Measurements from ENCODE around the gene OMP.
"Not testable (repeated sequence)": the region's sequence is repeated elsewhere in the genome, so short reads cannot be mapped to it uniquely, and the experiment has no call there.

OMP gene, protein sequence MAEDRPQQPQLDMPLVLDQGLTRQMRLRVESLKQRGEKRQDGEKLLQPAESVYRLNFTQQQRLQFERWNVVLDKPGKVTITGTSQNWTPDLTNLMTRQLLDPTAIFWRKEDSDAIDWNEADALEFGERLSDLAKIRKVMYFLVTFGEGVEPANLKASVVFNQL

DNA sequence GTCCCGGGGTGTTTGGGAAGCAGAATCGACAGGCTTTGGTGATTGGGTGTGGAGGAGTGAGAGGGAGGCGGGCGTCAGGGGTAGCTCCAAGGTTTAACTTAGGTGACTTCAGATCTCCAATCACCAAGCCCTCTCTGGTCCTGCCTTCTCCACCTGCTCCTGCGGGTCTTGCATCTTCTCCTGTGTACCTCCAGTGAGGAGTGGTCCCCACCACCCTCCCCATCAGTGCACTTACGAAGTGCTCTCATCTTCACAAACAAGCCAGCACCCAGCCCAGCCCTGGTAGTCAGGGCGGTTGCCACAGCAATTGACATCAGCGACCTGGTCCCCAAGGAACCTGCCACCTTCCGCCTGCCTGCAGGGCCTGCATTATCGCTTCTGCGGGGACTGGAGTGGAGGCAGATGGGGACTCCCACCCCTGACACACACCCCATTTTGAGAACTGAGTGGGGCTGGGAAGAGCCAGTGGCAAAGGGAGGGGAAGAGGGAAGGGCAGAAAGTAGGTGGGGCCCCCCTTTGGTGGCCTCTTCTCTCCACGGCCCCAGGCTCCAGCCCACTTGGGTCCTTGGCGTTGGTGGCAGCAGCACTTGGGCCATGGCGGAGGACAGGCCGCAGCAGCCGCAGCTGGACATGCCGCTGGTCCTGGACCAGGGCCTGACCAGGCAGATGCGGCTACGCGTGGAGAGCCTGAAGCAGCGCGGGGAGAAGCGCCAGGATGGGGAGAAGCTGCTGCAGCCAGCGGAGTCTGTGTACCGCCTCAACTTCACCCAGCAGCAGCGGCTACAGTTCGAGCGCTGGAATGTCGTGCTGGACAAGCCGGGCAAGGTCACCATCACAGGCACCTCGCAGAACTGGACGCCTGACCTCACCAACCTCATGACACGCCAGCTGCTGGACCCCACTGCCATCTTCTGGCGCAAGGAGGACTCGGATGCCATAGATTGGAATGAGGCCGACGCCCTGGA lies at the start of gene OMP:
OMP (plus strand) TSS at position 595 of the 965 bp plus-strand sequence; CDS start at position 595, 0 bp downstream.
- Histone ChIP-seq H3K36me3 (ENCODE audit: insufficient read depth, low read length) (no peaks in the 10 kb centered on the region), H3K4me3 (ENCODE audit: low read depth in 1 of 2, low read length in 2 of 2) (no peak within 1 kb of the TSS), H3K9me3 (ENCODE audit: low read length) (no peaks in the 10 kb centered on the region), H3K27me3 (ENCODE audit: control insufficient read depth in 1 of 2, insufficient read depth in 2 of 2, low read length in 2 of 2) (no peaks in the 10 kb centered on the region), H3K9ac (ENCODE audit: low read length) (no peak within 1 kb of the TSS), H3K27ac (ENCODE audit: low read depth, low read length) (no peak within 1 kb of the TSS), H3K4me1 (ENCODE audit: insufficient read depth, low read length) (peaks cover 4% of the 10 kb centered on the region)

DNA sequence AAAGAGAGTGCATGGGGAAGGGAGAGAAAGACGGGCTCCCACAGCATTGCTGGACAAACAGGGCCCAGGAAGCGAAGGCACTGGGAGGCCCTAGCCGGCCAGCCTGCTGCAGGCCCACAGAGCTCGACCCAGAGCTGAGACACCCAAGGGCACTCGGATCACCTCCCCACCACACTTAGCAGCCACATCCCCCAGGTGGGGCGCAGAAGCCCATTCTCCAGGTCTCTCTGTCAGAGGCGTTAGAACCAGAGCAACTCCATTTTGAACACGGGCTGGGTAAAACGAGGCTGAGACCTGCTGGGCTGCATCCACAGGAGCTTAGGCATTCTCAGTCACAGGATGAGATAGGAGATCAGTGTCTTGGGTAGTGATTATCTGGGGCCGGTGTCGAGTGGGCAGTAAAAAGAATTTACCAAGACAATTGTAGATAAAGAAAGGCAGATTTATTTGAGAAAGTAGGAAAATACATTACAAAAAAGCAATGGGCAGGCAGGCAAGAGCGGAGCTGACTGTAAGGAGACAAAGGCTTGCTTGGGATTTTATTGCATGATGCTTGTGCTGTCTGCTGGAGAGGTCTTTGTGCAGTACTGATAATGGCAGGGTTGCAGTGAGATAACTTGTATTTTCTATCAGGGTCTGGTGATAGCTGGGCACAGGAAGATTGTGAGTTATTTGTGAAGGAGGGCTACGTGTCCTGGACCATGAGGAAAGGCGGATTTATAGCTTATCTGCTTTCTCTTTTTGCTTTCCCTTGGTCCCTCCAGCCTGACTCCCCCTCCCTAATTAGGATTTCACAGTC lies 49.2 kb upstream of the OMP start:
- Histone ChIP-seq H3K9me3 (ENCODE audit: low read length) (no peaks in the 10 kb centered on the region), H3K9ac (ENCODE audit: low read length) (no peak overlapping the region), H3K27me3 (ENCODE audit: control insufficient read depth in 1 of 2, insufficient read depth in 2 of 2, low read length in 2 of 2) (no peaks in the 10 kb centered on the region), H3K4me3 (ENCODE audit: low read depth in 1 of 2, low read length in 2 of 2) (no peak overlapping the region), H3K4me1 (ENCODE audit: insufficient read depth, low read length) (no peaks in the 10 kb centered on the region), H3K27ac (ENCODE audit: low read depth, low read length) (no peak overlapping the region), H3K36me3 (ENCODE audit: insufficient read depth, low read length) (no peaks in the 10 kb centered on the region)

DNA sequence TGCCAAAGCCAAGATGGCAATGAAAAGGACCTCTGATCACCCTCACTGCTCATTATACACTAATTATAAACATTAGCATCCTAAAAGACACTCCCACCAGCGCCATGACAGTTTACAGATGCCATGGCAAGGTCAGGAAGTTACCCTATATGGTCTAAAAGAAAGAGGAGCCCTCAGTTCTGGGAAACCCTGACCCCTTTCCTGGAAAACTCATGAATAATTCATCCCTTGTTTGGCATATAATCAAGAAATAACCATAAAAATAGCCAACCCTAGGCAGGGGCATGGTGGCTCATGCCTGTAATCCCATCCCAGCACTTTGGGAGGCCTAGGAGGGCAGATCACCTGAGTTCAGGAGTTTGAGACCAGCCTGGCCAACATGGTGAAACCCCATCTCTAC lies 48.6 kb upstream of the OMP start:
- Histone ChIP-seq H3K27me3 (ENCODE audit: control insufficient read depth in 1 of 2, insufficient read depth in 2 of 2, low read length in 2 of 2) (no peaks in the 10 kb centered on the region), H3K4me3 (ENCODE audit: low read depth in 1 of 2, low read length in 2 of 2) (no peak overlapping the region), H3K36me3 (ENCODE audit: insufficient read depth, low read length) (no peaks in the 10 kb centered on the region), H3K4me1 (ENCODE audit: insufficient read depth, low read length) (no peaks in the 10 kb centered on the region), H3K9me3 (ENCODE audit: low read length) (no peaks in the 10 kb centered on the region), H3K27ac (ENCODE audit: low read depth, low read length) (no peak overlapping the region), H3K9ac (ENCODE audit: low read length) (no peak overlapping the region)

DNA sequence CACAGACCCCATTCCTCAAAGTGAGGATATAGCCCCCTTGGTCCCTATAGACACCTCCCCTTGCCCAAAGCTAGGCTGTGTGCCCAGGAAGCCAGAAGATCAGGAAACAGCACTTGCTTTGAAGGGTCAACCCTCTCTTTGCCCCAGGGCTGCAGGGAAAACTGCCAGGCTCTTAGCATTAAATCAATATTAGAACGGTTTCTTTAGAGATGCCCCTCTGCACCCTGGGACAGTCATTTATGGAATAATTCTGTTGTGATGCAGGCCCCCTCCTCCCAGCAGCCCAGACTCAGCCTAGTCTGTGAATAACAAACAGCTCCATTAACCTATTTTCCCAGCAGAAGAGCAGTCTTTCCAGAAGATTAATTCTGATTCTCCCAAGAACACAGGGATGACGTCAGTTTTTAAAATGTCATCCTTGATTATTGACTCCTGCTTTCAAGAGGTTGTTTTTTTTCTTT lies 47.5 kb upstream of the OMP start:
- Histone ChIP-seq H3K27ac (ENCODE audit: low read depth, low read length) (no peak overlapping the region), H3K36me3 (ENCODE audit: insufficient read depth, low read length) (no peaks in the 10 kb centered on the region), H3K9me3 (ENCODE audit: low read length) (no peaks in the 10 kb centered on the region), H3K4me3 (ENCODE audit: low read depth in 1 of 2, low read length in 2 of 2) (no peak overlapping the region), H3K27me3 (ENCODE audit: control insufficient read depth in 1 of 2, insufficient read depth in 2 of 2, low read length in 2 of 2) (no peaks in the 10 kb centered on the region), H3K4me1 (ENCODE audit: insufficient read depth, low read length) (no peaks in the 10 kb centered on the region), H3K9ac (ENCODE audit: low read length) (no peak overlapping the region)

DNA sequence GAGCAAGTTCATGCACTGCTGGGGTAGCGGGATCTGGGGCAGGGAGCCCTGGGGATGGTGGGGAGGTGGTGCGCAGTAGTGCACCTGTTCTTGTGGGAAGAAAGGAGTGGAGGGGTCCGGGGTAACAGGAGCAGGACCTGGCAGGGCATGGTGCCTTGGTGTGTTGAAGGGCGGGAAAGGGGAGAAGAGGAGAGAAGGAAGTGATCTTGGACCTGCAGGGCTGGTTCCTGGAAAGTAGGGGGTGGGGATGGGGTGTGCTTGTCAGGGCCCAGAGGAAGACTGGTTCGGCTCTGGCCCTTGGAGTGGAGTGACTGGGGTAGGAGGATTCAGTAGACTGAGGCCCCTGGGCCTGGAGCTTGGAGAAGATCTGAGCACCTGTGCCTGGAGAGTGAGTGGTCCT lies 46.7 kb upstream of the OMP start:
- no peaks in the 10 kb centered on the region for H3K9me3 ChIP-seq (ENCODE audit: low read length)
- H3K4me3 ChIP-seq (ENCODE audit: low read depth in 1 of 2, low read length in 2 of 2): no peak overlapping the region
- H3K4me1 ChIP-seq (ENCODE audit: insufficient read depth, low read length): no peaks in the 10 kb centered on the region
- H3K27ac ChIP-seq (ENCODE audit: low read depth, low read length): no peak overlapping the region
- H3K36me3 ChIP-seq (ENCODE audit: insufficient read depth, low read length): no peaks in the 10 kb centered on the region
- H3K9ac ChIP-seq (ENCODE audit: low read length): no peak overlapping the region
- no peaks in the 10 kb centered on the region for H3K27me3 ChIP-seq (ENCODE audit: control insufficient read depth in 1 of 2, insufficient read depth in 2 of 2, low read length in 2 of 2)

DNA sequence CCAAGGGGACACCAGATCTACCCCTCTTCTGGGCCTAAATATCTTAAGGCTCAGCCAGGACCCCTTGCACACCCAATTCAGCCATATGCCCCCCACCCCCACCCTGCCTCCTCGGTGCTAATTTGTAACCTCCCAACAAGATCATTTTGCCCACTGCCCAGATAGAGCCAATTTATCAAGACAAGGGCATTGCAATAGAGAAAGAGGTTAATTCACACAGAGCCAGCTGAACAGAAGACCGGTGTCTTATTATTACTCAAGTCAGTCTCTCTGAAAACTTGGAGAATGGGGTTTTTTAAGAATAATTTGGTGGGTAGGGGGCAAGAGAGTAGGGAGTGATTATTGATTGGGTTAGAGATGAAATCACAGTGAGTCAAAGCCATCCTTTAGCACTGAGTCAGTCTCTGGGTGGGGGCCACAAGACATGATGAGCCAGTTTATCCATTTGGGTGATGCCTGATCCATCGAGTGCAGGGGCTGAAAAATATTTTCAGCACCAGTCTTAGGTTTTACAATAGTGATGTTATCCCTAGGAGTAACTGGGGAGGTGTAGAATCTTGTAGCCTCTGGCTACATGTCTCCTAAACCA lies 45.7 kb upstream of the OMP start:
- Histone ChIP-seq H3K9me3 (ENCODE audit: low read length) (no peaks in the 10 kb centered on the region), H3K9ac (ENCODE audit: low read length) (no peak overlapping the region), H3K27ac (ENCODE audit: low read depth, low read length) (no peak overlapping the region), H3K36me3 (ENCODE audit: insufficient read depth, low read length) (no peaks in the 10 kb centered on the region), H3K27me3 (ENCODE audit: control insufficient read depth in 1 of 2, insufficient read depth in 2 of 2, low read length in 2 of 2) (no peaks in the 10 kb centered on the region), H3K4me1 (ENCODE audit: insufficient read depth, low read length) (no peaks in the 10 kb centered on the region), H3K4me3 (ENCODE audit: low read depth in 1 of 2, low read length in 2 of 2) (no peak overlapping the region)

DNA sequence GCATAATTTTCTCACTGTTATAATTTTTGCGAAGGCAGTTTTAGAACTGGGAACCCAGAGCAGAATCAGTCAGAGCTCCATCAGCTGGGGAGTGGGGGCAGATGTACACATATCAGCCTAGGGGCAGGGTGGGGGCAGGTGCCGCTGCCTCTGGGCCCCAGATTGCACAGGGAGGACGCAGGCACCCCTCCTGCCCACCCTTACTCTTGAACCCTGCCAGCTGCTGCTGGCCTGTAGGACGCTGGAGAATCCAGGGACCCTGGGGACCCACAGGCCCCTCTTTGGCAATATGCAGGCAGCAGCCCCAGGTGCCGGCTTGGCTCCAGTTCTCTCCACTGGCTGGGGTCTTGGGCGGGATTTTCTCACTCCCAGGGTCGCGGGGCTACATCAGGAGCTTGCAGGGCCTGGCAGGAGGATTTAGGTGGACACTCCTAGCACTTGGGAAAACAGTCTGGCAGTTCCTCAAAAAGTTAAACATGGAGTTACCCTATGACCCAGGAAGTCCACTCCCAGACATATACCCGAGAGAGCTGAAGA lies 44.6 kb upstream of the OMP start:
- no peak overlapping the region for H3K4me3 ChIP-seq (ENCODE audit: low read depth in 1 of 2, low read length in 2 of 2)
- H3K36me3 ChIP-seq (ENCODE audit: insufficient read depth, low read length): no peaks in the 10 kb centered on the region
- H3K27ac ChIP-seq (ENCODE audit: low read depth, low read length): no peak overlapping the region
- no peaks in the 10 kb centered on the region for H3K4me1 ChIP-seq (ENCODE audit: insufficient read depth, low read length)
- H3K27me3 ChIP-seq (ENCODE audit: control insufficient read depth in 1 of 2, insufficient read depth in 2 of 2, low read length in 2 of 2): no peaks in the 10 kb centered on the region
- H3K9ac ChIP-seq (ENCODE audit: low read length): no peak overlapping the region
- no peaks in the 10 kb centered on the region for H3K9me3 ChIP-seq (ENCODE audit: low read length)

DNA sequence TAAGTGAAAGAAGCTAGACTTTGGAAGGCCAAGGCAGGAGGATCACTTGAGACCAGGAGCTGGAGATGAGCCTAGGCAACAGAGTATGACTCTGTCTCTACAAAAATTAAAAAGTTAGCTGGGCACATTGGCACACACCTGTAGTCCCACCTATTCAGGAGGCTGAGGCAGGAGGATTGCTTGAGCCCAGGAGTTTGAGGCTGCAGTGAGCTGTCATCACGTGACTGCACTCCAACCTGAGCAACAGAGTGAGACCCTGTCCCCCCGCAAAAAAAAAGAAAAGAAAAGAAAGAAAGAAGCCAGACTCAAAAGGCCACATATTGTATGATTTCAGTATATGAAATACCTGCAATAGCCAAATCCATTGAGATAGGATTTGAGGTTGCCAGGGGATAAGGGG lies 43.7 kb upstream of the OMP start:
- no peaks in the 10 kb centered on the region for H3K4me1 ChIP-seq (ENCODE audit: insufficient read depth, low read length)
- H3K27ac ChIP-seq (ENCODE audit: low read depth, low read length): no peak overlapping the region
- H3K27me3 ChIP-seq (ENCODE audit: control insufficient read depth in 1 of 2, insufficient read depth in 2 of 2, low read length in 2 of 2): no peaks in the 10 kb centered on the region
- no peaks in the 10 kb centered on the region for H3K9me3 ChIP-seq (ENCODE audit: low read length)
- H3K9ac ChIP-seq (ENCODE audit: low read length): no peak overlapping the region
- no peak overlapping the region for H3K4me3 ChIP-seq (ENCODE audit: low read depth in 1 of 2, low read length in 2 of 2)
- no peaks in the 10 kb centered on the region for H3K36me3 ChIP-seq (ENCODE audit: insufficient read depth, low read length)

DNA sequence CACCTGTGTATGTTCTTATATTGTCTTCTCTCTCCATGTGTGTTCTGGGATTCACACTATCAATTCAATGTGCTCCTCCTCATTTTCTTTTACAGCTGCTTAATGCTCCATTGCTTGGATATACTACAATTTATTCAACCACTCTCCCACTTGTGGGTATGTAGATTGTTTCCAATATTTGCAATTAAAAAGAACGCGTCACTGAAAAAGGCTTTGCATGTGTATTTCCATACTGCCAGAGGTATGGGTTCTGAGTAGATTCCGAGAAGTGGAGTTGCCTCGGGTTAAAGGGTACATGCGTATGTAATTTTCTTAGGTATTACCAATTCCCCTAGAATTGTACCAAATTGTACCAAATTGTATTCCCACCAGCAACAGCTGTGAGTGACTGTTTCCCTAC lies 42.8 kb upstream of the OMP start:
- Histone ChIP-seq H3K4me1 (ENCODE audit: insufficient read depth, low read length) (no peaks in the 10 kb centered on the region), H3K9ac (ENCODE audit: low read length) (no peak overlapping the region), H3K27ac (ENCODE audit: low read depth, low read length) (no peak overlapping the region), H3K36me3 (ENCODE audit: insufficient read depth, low read length) (no peaks in the 10 kb centered on the region), H3K27me3 (ENCODE audit: control insufficient read depth in 1 of 2, insufficient read depth in 2 of 2, low read length in 2 of 2) (no peaks in the 10 kb centered on the region), H3K9me3 (ENCODE audit: low read length) (no peaks in the 10 kb centered on the region), H3K4me3 (ENCODE audit: low read depth in 1 of 2, low read length in 2 of 2) (no peak overlapping the region)

DNA sequence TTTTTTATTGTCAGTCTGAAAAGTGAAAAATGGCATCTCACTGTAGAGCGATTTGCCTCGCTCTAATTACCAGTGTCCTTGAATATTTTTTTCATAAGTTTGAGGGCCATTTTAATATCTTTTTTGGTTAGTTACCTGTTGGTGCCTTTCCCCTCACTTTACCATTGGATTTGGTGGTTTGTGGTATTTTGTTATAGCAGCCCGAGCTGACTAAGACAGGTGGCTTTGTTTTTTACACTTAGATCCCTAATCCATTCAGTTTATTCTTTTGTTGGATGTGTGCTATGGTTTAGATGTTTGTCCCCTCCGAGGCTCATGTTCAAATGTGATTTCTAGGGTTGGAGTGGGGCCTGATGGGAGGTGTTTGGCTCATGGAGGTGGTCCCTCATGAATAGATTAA lies 42.4 kb upstream of the OMP start:
- Histone ChIP-seq H3K9ac (ENCODE audit: low read length) (no peak overlapping the region), H3K9me3 (ENCODE audit: low read length) (no peaks in the 10 kb centered on the region), H3K4me3 (ENCODE audit: low read depth in 1 of 2, low read length in 2 of 2) (no peak overlapping the region), H3K27ac (ENCODE audit: low read depth, low read length) (no peak overlapping the region), H3K27me3 (ENCODE audit: control insufficient read depth in 1 of 2, insufficient read depth in 2 of 2, low read length in 2 of 2) (no peaks in the 10 kb centered on the region), H3K4me1 (ENCODE audit: insufficient read depth, low read length) (no peaks in the 10 kb centered on the region), H3K36me3 (ENCODE audit: insufficient read depth, low read length) (no peaks in the 10 kb centered on the region)

DNA sequence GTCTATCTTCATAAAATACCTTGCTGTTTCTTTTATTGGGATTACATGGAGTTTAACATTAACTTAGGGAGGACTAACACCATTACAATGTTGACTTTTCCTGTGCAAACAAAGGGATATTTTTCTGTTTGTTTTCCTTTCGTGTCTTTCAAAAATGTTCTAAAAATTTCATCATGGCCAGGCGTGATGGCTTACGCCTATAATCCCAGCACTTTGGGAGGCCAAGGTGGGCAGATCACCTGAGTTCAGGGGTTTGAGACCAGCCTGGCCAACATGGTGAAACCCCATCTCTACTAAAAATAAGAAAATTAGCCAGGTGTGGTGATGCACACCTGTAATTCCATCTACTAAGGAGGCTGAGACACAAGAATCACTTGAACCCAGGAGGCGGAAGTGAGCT lies 41.4 kb upstream of the OMP start:
- H3K27me3 ChIP-seq (ENCODE audit: control insufficient read depth in 1 of 2, insufficient read depth in 2 of 2, low read length in 2 of 2); H3K9ac ChIP-seq (ENCODE audit: low read length); H3K9me3 ChIP-seq (ENCODE audit: low read length); H3K4me1 ChIP-seq (ENCODE audit: insufficient read depth, low read length); H3K27ac ChIP-seq (ENCODE audit: low read depth, low read length); H3K36me3 ChIP-seq (ENCODE audit: insufficient read depth, low read length); H3K4me3 ChIP-seq (ENCODE audit: low read depth in 1 of 2, low read length in 2 of 2): not testable (repeated sequence)
